ENCODE data around the gene CCRL2. TPM values are rescaled to one million over a fixed set of nuclear protein-coding genes. Genes with fewer than 3 reads are reported as not detected.

Gene CCRL2
- total RNA-seq, 6 experiments from 2014 or later = 0.30 to 2.8 (median 1.3) TPM

DNA sequence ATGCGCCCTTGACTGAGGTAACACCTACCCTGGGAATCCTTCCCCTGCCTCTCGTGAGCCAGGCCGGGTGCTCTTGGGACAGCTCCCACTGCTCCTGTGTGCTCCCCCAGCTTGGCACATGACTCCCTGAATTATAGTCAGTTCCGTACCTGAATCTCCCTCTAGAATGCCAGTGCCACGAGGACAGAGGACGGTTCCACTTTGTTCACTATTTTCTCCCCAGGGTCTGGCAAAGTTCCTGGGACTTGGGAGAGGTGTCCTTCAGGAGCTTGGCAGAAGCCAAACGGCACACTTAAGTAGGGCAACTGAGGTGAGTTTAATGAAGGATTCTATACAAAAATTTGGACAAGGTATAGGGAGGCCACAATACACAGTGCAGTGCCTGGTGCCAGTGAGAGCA is 9.9 kb upstream of the CCRL2 start:
- intact Hi-C loops (cut with DNase I) = no loop called here
- ATAC-seq (no peak), DNase-seq (no peak)
- no peak for TF ChIP-seq POLR2A (IDR thresholded peaks at IDR 0.05)
- TF ChIP-seq, protein P1, sequence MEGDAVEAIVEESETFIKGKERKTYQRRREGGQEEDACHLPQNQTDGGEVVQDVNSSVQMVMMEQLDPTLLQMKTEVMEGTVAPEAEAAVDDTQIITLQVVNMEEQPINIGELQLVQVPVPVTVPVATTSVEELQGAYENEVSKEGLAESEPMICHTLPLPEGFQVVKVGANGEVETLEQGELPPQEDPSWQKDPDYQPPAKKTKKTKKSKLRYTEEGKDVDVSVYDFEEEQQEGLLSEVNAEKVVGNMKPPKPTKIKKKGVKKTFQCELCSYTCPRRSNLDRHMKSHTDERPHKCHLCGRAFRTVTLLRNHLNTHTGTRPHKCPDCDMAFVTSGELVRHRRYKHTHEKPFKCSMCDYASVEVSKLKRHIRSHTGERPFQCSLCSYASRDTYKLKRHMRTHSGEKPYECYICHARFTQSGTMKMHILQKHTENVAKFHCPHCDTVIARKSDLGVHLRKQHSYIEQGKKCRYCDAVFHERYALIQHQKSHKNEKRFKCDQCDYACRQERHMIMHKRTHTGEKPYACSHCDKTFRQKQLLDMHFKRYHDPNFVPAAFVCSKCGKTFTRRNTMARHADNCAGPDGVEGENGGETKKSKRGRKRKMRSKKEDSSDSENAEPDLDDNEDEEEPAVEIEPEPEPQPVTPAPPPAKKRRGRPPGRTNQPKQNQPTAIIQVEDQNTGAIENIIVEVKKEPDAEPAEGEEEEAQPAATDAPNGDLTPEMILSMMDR (IDR thresholded peaks at IDR 0.05) = no peak
- H3K4me3 ChIP-seq = no peak overlapping the region
- no peak overlapping the region for H3K27ac ChIP-seq
- H3K27me3 ChIP-seq = no peaks in the 10 kb centered on the region
- no peaks in the 10 kb centered on the region for H3K9me3 ChIP-seq
- H3K4me1 ChIP-seq = peaks cover 0 to 7% (median 0%) of the 10 kb centered on the region in 4 donors
- no peaks in the 10 kb centered on the region for H3K36me3 ChIP-seq
- 100% methylated on average over 2 of the region's 7 CpGs for WGBS (ENCODE audit: insufficient coverage, low coverage, low lambda C conversion rate, missing lambda C conversion rate)

- TF ChIP-seq POLR2A (IDR thresholded peaks at IDR 0.05) = no peak
- TF ChIP-seq, protein P1 (IDR thresholded peaks at IDR 0.05) = no peak
- H3K27me3 ChIP-seq = no peaks in the 10 kb centered on the region
- DNase-seq (no peak), ATAC-seq (no peak)
- no peak overlapping the region for H3K27ac ChIP-seq
- intact Hi-C loops (cut with DNase I) = no loop called here
- H3K4me1 ChIP-seq = peaks cover 0 to 5% (median 0%) of the 10 kb centered on the region in 4 donors
- no peaks in the 10 kb centered on the region for H3K36me3 ChIP-seq
- H3K9me3 ChIP-seq = no peaks in the 10 kb centered on the region
- no peak overlapping the region for H3K4me3 ChIP-seq
- 70% methylated on average over 5 of the region's 6 CpGs for WGBS (ENCODE audit: insufficient coverage, low coverage, low lambda C conversion rate, missing lambda C conversion rate)
These were observed 8.7 kb upstream of the CCRL2 start for GRCh38 chr3:46398186-46398955.

- no peaks in the 10 kb centered on the region for H3K36me3 ChIP-seq
- H3K4me3 ChIP-seq = no peak overlapping the region
- DNase-seq (no peak), ATAC-seq (no peak)
- H3K9me3 ChIP-seq = no peaks in the 10 kb centered on the region
- no peak overlapping the region for H3K27ac ChIP-seq
- intact Hi-C loops (cut with DNase I) = no loop called here
- H3K27me3 ChIP-seq = no peaks in the 10 kb centered on the region
- no peak for TF ChIP-seq POLR2A (IDR thresholded peaks at IDR 0.05)
- TF ChIP-seq, protein P1 (IDR thresholded peaks at IDR 0.05) = no peak
- no peaks in the 10 kb centered on the region for H3K4me1 ChIP-seq
- WGBS (ENCODE audit: insufficient coverage, low coverage, low lambda C conversion rate, missing lambda C conversion rate) = 64% methylated on average over 2 of the region's 2 CpGs
These were observed 8.0 kb upstream of the CCRL2 start for GRCh38 chr3:46399098-46399497.

GRCh38 chr3:46399557-46399956 is 7.5 kb upstream of the CCRL2 start:
- TF ChIP-seq, protein P1 (IDR thresholded peaks at IDR 0.05) = no peak
- TF ChIP-seq POLR2A (IDR thresholded peaks at IDR 0.05) = no peak
- Histone ChIP-seq H3K36me3 (no peaks in the 10 kb centered on the region), H3K27me3 (no peaks in the 10 kb centered on the region), H3K9me3 (no peaks in the 10 kb centered on the region), H3K27ac (no peak overlapping the region), H3K4me1 (no peaks in the 10 kb centered on the region), H3K4me3 (no peak overlapping the region)
- intact Hi-C loops (cut with DNase I) = no loop called here
- no peak for DNase-seq
- peak in 1 of 4 donors; percentile 23 for ATAC-seq
- 43% methylated on average over 2 of the region's 2 CpGs for WGBS (ENCODE audit: insufficient coverage, low coverage, low lambda C conversion rate, missing lambda C conversion rate)

All from right lobe of liver (tissue), 6 donors.